ENCODE results near the gene TENT5D. TPM values are rescaled to one million over a fixed set of nuclear protein-coding genes. Genes with fewer than 3 reads are reported as not detected.

The TENT5D gene
- polyA plus RNA-seq, 3 donors, result not detected

GRCh38 chrX:80486299-80486698, 66.1 kb downstream of the TENT5D start:
- TF ChIP-seq, protein P1, sequence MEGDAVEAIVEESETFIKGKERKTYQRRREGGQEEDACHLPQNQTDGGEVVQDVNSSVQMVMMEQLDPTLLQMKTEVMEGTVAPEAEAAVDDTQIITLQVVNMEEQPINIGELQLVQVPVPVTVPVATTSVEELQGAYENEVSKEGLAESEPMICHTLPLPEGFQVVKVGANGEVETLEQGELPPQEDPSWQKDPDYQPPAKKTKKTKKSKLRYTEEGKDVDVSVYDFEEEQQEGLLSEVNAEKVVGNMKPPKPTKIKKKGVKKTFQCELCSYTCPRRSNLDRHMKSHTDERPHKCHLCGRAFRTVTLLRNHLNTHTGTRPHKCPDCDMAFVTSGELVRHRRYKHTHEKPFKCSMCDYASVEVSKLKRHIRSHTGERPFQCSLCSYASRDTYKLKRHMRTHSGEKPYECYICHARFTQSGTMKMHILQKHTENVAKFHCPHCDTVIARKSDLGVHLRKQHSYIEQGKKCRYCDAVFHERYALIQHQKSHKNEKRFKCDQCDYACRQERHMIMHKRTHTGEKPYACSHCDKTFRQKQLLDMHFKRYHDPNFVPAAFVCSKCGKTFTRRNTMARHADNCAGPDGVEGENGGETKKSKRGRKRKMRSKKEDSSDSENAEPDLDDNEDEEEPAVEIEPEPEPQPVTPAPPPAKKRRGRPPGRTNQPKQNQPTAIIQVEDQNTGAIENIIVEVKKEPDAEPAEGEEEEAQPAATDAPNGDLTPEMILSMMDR (IDR thresholded peaks at IDR 0.05), result no peak
- intact Hi-C loops (cut with micrococcal nuclease), result no loop called here
- Histone ChIP-seq H3K27ac (ENCODE audit: low read depth in 1 of 2, low read length in 2 of 2) (no peak overlapping the region), H3K36me3 (replicated peaks in 1 of 2; ENCODE audit: control insufficient read depth in 1 of 2, insufficient read depth in 2 of 2, low read length in 2 of 2) (no peaks in the 10 kb centered on the region), H3K4me1 (ENCODE audit: control insufficient read depth in 1 of 2, insufficient read depth in 2 of 2, low read length in 2 of 2) (no peaks in the 10 kb centered on the region), H3K4me2 (replicated peaks; ENCODE audit: extremely low read depth, low read length, poor library complexity, severe bottlenecking) (no peak overlapping the region), H3K4me3 (replicated peaks in 1 of 3; ENCODE audit: low read depth in 2 of 3, low read length in 3 of 3) (no peak overlapping the region), H3K9me3 (replicated peaks in 1 of 2; ENCODE audit: control insufficient read depth in 1 of 2, insufficient read depth in 1 of 2, low read length in 2 of 2) (no peaks in the 10 kb centered on the region), H3K9ac (ENCODE audit: insufficient read depth, low read length, poor library complexity, severe bottlenecking) (no peak overlapping the region), H2AFZ (ENCODE audit: insufficient read depth, low read depth, low read length, poor library complexity, severe bottlenecking) (no peak overlapping the region), H3K79me2 (ENCODE audit: insufficient read depth, low read length) (no peaks in the 10 kb centered on the region), H3K27me3 (ENCODE audit: control insufficient read depth in 2 of 2, insufficient read depth in 2 of 2, low read length in 2 of 2) (no peaks in the 10 kb centered on the region), H4K20me1 (ENCODE audit: insufficient read depth, low read length) (no peaks in the 10 kb centered on the region)
- H3K27ac Mint-ChIP-seq, result no peak overlapping the region
- WGBS (ENCODE audit: insufficient coverage), result no CpG with 5 or more reads among the region's 1 CpG
- H3K36me3 Mint-ChIP-seq, result no peaks in the 10 kb centered on the region
- no peak for DNase-seq
- H3K4me1 Mint-ChIP-seq, result no peaks in the 10 kb centered on the region
- H3K9me3 Mint-ChIP-seq, result peaks cover 0 to 13% (median 4%) of the 10 kb centered on the region in 7 donors
- H3K4me3 Mint-ChIP-seq, result no peak overlapping the region
- peaks cover 0 to 1% (median 1%) of the 10 kb centered on the region in 3 donors for H3K27me3 Mint-ChIP-seq (ENCODE audit: low read depth in 3 of 3)

DNA sequence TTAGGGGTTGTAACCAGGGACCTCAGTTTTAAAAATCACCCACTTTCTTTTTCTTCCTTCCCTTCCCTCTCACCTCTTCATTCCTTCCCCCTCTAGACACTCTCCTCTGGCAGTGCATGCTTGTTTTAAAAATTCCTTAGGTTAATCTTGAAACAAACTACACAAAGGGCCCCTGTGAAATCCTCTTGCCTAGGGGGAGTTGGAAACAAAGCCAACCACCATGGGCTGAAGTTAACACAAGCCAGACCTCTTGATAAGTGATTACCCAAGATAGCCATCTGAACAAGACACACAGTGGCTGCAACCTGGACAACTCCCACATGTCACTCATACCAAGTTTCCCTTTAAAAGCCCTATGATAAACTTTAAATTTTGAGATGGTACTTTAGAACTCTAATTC, 68.9 kb downstream of the TENT5D start:
- no peaks in the 10 kb centered on the region for H3K9me3 ChIP-seq (replicated peaks in 1 of 2; ENCODE audit: control insufficient read depth in 1 of 2, insufficient read depth in 1 of 2, low read length in 2 of 2)
- peaks cover 0 to 1% (median 1%) of the 10 kb centered on the region in 3 donors for H3K27me3 Mint-ChIP-seq (ENCODE audit: low read depth in 3 of 3)
- no peak overlapping the region for H2AFZ ChIP-seq (ENCODE audit: insufficient read depth, low read depth, low read length, poor library complexity, severe bottlenecking)
- TF ChIP-seq, protein P1 (IDR thresholded peaks at IDR 0.05), result no peak
- H3K27me3 ChIP-seq (ENCODE audit: control insufficient read depth in 2 of 2, insufficient read depth in 2 of 2, low read length in 2 of 2), result no peaks in the 10 kb centered on the region
- H3K4me2 ChIP-seq (replicated peaks; ENCODE audit: extremely low read depth, low read length, poor library complexity, severe bottlenecking), result no peak overlapping the region
- no peaks in the 10 kb centered on the region for H3K4me1 Mint-ChIP-seq
- no peak overlapping the region for H3K4me3 ChIP-seq (replicated peaks in 1 of 3; ENCODE audit: low read depth in 2 of 3, low read length in 3 of 3)
- H3K9ac ChIP-seq (ENCODE audit: insufficient read depth, low read length, poor library complexity, severe bottlenecking), result no peak overlapping the region
- H3K9me3 Mint-ChIP-seq, result peaks cover 0 to 12% (median 4%) of the 10 kb centered on the region in 7 donors
- no peaks in the 10 kb centered on the region for H3K4me1 ChIP-seq (ENCODE audit: control insufficient read depth in 1 of 2, insufficient read depth in 2 of 2, low read length in 2 of 2)
- intact Hi-C loops (cut with micrococcal nuclease), result no loop called here
- no peaks in the 10 kb centered on the region for H4K20me1 ChIP-seq (ENCODE audit: insufficient read depth, low read length)
- H3K27ac ChIP-seq (ENCODE audit: low read depth in 1 of 2, low read length in 2 of 2), result no peak overlapping the region
- H3K27ac Mint-ChIP-seq, result no peak overlapping the region
- no peak for DNase-seq
- H3K36me3 ChIP-seq (replicated peaks in 1 of 2; ENCODE audit: control insufficient read depth in 1 of 2, insufficient read depth in 2 of 2, low read length in 2 of 2), result no peaks in the 10 kb centered on the region
- H3K79me2 ChIP-seq (ENCODE audit: insufficient read depth, low read length), result no peaks in the 10 kb centered on the region
- H3K4me3 Mint-ChIP-seq, result no peak overlapping the region
- no peaks in the 10 kb centered on the region for H3K36me3 Mint-ChIP-seq
